ENCODE measurements around the gene CACNA2D3.

Gene CACNA2D3

DNA sequence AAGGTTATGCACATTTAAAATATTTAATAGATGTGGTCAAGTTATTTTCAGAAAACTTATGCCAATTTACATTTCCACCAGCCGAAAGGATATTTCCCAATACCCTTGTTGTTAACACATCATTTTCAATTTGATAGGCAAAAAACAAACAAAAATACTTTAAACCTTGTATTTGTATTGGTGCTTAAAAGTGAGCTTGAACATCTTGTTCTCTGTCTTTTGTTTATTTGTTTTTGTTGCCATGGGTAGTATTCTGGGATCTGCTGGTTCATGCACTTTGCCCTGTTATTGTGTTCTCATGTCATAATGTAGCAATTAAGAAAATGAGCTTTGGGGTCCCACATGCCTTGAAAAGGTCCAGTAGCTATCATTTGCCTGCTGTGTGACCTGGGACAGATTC lies 614.1 kb downstream of the CACNA2D3 start:
- no peak overlapping the region for H3K4me3 ChIP-seq (ENCODE audit: low read depth, low read length)
- DNase-seq (ENCODE audit: low read depth, low spot score) = no peak

GRCh38 chr3:54743755-54744154 lies 621.4 kb downstream of the CACNA2D3 start:
- DNase-seq (ENCODE audit: low read depth, low spot score) = no peak
- TF ChIP-seq, protein P1, sequence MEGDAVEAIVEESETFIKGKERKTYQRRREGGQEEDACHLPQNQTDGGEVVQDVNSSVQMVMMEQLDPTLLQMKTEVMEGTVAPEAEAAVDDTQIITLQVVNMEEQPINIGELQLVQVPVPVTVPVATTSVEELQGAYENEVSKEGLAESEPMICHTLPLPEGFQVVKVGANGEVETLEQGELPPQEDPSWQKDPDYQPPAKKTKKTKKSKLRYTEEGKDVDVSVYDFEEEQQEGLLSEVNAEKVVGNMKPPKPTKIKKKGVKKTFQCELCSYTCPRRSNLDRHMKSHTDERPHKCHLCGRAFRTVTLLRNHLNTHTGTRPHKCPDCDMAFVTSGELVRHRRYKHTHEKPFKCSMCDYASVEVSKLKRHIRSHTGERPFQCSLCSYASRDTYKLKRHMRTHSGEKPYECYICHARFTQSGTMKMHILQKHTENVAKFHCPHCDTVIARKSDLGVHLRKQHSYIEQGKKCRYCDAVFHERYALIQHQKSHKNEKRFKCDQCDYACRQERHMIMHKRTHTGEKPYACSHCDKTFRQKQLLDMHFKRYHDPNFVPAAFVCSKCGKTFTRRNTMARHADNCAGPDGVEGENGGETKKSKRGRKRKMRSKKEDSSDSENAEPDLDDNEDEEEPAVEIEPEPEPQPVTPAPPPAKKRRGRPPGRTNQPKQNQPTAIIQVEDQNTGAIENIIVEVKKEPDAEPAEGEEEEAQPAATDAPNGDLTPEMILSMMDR (IDR thresholded peaks at IDR 0.05; ENCODE audit: low read depth, low read length) = no peak
- no peak overlapping the region for H3K4me3 ChIP-seq (ENCODE audit: low read depth, low read length)
- in situ Hi-C loops (cut with HindIII; ENCODE audit: low sequenced_read_pairs) = no loop called here

More for the DNA sequence above, 614.1 kb downstream of the CACNA2D3 start:
- TF ChIP-seq, protein P1 (IDR thresholded peaks at IDR 0.05; ENCODE audit: low read depth, low read length) = no peak
- in situ Hi-C loops (cut with HindIII; ENCODE audit: low sequenced_read_pairs) = no loop called here

DNA sequence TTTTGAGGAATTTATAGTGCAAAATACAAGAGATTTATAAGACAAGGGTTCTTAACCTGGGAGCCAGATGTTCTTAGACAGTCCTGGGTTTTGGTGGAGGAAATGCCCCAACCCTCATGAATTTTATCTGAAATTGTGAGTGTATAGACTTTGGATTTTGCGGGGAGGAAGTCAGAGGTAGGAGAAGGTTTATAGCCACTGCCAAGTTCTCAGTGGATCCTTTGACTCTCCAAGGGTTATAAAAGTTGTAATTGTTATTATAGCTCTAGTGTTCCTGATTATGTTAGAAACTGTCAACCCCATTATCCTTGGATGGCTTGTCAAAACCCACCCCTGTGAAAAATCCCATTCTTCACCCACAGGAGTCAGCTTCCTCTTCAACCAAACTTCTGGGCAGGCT lies 621.9 kb downstream of the CACNA2D3 start:
- no peak for DNase-seq (ENCODE audit: low read depth, low spot score)
- TF ChIP-seq, protein P1 (IDR thresholded peaks at IDR 0.05; ENCODE audit: low read depth, low read length) = no peak
- in situ Hi-C loops (cut with HindIII; ENCODE audit: low sequenced_read_pairs) = no loop called here
- no peak overlapping the region for H3K4me3 ChIP-seq (ENCODE audit: low read depth, low read length)

- in situ Hi-C loops (cut with HindIII; ENCODE audit: low sequenced_read_pairs) = no loop called here
- TF ChIP-seq, protein P1 (IDR thresholded peaks at IDR 0.05; ENCODE audit: low read depth, low read length) = no peak
- no peak for DNase-seq (ENCODE audit: low read depth, low spot score)
- no peak overlapping the region for H3K4me3 ChIP-seq (ENCODE audit: low read depth, low read length)
These were observed 623.5 kb downstream of the CACNA2D3 start for GRCh38 chr3:54745843-54746242.

DNA sequence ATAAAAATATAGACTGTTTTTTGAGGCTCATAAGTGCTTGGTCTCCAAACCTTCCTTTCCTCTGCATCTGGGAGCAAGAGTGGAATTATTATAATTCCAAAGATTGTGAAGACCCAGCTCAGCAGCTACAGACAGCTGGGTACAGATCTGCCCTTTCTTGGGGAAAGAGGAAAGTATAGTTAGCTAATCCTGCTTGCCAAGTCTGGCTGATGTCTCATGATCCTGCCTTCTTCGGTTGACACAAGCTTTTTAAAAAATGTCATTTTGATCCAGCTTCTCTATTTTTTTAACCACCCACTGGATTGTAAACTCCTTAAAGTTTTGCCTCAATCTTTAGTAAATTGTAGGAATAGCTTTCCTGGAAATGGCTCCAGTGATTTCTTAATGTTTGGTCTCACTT lies 624.4 kb downstream of the CACNA2D3 start:
- H3K4me3 ChIP-seq (ENCODE audit: low read depth, low read length) = no peak overlapping the region
- no peak for DNase-seq (ENCODE audit: low read depth, low spot score)
- in situ Hi-C loops (cut with HindIII; ENCODE audit: low sequenced_read_pairs) = no loop called here
- TF ChIP-seq, protein P1 (IDR thresholded peaks at IDR 0.05; ENCODE audit: low read depth, low read length) = no peak

DNA sequence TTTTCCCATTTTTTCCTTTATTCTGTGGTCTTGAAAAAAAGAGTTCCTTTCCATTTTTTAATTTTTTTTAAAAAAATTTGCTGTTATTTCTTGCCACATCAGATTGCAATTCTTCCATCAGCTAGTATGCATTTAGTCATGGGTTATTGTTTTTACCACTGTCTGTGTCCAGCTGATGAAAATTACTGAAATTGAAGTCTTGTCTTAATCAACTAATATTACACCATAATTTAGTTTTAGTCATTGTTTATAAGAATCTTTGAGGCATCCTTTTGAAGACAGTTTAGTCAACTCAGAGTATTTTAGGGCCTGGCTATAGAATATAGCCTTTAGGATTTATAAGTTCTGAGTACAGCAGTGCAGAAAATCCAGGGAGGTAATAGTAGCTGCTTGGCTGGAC lies 633.4 kb downstream of the CACNA2D3 start:
- in situ Hi-C loops (cut with HindIII; ENCODE audit: low sequenced_read_pairs) = no loop called here
- H3K4me3 ChIP-seq (ENCODE audit: low read depth, low read length) = no peak overlapping the region
- no peak for DNase-seq (ENCODE audit: low read depth, low spot score)
- TF ChIP-seq, protein P1 (IDR thresholded peaks at IDR 0.05; ENCODE audit: low read depth, low read length) = no peak

DNA sequence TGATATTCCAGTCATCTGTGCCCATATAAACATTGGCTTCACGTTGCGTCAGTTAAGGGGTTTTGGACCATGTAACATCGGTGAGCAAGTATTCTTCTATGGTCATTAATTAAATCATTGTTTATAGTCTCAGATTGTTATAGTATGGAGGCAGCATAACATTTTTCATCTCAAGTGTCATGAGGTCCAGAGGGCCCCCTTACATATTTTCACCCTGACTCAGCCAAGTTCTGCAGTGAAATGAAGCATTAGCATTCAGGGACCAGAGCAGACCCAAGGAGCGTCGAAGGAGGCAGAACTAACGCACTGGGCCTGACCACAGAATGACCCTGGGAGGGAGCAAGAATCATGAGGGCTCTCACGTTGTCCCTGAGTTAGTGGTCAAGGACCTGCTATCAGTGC lies 634.0 kb downstream of the CACNA2D3 start:
- TF ChIP-seq, protein P1 (IDR thresholded peaks at IDR 0.05; ENCODE audit: low read depth, low read length) = no peak
- in situ Hi-C loops (cut with HindIII; ENCODE audit: low sequenced_read_pairs) = no loop called here
- DNase-seq (ENCODE audit: low read depth, low spot score) = peak; percentile 69
- H3K4me3 ChIP-seq (ENCODE audit: low read depth, low read length) = no peak overlapping the region
